ENCODE data around the gene COL20A1.

DNA sequence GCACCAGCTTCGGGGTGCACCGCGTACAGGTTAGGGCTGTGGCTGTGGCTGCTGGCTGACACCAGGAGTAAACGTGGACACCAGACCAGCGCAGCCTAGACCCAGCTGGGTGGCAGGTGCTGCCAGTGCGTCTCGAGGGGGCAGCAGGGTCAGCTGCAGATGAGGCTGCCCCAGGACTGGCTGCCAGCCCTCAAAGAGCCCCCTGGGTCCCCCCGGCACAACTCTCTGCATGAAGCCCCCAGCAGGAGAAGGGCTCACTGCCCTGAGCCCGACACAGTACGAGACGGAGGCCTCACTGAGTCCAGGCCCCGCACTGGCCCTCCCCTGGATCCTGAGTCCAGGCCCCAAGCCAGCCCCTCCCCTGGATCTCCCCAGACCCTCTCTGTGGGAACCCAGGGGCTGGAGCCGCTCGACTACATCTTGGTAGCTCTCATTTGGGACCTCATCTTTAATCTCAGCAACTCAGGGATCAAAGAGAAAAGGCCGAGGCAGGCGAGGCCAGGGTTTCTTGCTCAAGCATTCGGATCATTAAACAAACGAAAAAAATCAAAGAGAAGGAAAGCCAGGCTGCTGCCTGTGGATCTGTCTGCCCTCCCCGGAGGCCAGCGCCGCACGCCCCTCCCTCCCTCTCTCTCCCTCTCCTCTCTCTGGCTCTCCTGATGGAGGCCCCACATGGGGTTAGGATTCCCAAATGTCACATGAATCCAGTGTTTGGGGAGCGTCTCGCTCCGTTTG, 31.8 kb upstream of the COL20A1 start:
- TF ChIP-seq, protein P1, sequence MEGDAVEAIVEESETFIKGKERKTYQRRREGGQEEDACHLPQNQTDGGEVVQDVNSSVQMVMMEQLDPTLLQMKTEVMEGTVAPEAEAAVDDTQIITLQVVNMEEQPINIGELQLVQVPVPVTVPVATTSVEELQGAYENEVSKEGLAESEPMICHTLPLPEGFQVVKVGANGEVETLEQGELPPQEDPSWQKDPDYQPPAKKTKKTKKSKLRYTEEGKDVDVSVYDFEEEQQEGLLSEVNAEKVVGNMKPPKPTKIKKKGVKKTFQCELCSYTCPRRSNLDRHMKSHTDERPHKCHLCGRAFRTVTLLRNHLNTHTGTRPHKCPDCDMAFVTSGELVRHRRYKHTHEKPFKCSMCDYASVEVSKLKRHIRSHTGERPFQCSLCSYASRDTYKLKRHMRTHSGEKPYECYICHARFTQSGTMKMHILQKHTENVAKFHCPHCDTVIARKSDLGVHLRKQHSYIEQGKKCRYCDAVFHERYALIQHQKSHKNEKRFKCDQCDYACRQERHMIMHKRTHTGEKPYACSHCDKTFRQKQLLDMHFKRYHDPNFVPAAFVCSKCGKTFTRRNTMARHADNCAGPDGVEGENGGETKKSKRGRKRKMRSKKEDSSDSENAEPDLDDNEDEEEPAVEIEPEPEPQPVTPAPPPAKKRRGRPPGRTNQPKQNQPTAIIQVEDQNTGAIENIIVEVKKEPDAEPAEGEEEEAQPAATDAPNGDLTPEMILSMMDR (IDR thresholded peaks at IDR 0.05) = no peak
- TF ChIP-seq POLR2A (IDR thresholded peaks at IDR 0.05) (no peak), POLR2AphosphoS5 (IDR thresholded peaks at IDR 0.05; ENCODE audit: insufficient read depth in 1 of 2, low read depth in 1 of 2) (no peak)

Data from vagina (tissue), 2 donors.